ENCODE measurements around the gene DNAAF1. TPM values are rescaled to one million over a fixed set of nuclear protein-coding genes. Genes with fewer than 3 reads are reported as not detected.

DNAAF1 gene
- total and polyA plus RNA-seq, 2 of the 8 experiments (the other 6 are each of a cell fraction or from before 2014, with no cell fraction given), result 0.09 to 0.15 TPM

DNA sequence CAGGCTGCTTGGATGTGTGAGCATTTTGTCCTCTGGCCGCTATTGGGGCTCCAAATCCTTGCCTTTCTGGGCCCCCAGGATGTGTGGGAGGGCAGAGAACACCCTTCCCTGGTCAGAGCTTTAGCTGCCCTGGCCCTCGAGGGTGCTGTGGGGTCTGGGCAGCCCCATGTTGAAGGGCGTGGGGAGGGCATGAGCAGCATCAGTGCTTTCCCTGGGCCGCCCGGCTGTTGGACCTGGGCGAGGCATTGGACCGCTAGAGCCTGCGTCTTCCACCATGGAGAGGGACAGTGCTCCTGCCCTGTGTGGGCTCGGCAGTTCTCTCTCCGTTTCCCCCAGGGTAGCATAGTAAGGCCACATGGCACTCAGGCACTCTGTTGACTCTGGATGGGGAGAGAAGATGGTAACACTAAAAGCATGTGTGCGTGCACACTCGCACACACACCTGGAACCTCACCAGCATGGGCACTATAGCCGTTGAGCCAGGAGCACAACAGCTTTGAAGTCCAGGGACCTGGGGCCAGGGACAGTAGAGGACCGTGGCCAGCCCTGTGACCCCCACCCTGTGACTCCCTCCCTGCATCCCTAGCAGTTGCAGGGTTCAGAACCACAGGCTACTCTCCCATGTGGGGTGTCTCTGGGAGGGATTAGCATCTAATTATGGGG lies 52.5 kb downstream of the DNAAF1 start (continued):
- TF ChIP-seq CTBP2 (IDR thresholded peaks at IDR 0.05; ENCODE audit: borderline replicate concordance, insufficient read depth, insufficient read length, low read length) (no peak), SIN3A (conservative IDR thresholded peaks at IDR 0.05 in 1 of 2, IDR thresholded peaks at IDR 0.05 in 1 of 2; ENCODE audit: low read depth in 1 of 2, low read length in 2 of 2) (no peak), RBBP5 (IDR thresholded peaks at IDR 0.05; ENCODE audit: borderline replicate concordance, low read depth, low read length) (no peak), SP4 (IDR thresholded peaks at IDR 0.05; ENCODE audit: low read length) (no peak), RAD21 (IDR thresholded peaks at IDR 0.05 in 1 of 2, conservative IDR thresholded peaks at IDR 0.05 in 1 of 2; ENCODE audit: low read depth in 2 of 2, low read length in 2 of 2) (no peak), KDM1A (IDR thresholded peaks at IDR 0.05; ENCODE audit: borderline replicate concordance, low read length) (no peak)
- TF ChIP-seq, protein P1, sequence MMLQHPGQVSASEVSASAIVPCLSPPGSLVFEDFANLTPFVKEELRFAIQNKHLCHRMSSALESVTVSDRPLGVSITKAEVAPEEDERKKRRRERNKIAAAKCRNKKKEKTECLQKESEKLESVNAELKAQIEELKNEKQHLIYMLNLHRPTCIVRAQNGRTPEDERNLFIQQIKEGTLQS (IDR thresholded peaks at IDR 0.05; ENCODE audit: insufficient read depth, low read depth, low read length), result no peak

Data from H1 (cell line).